Activated gamma-delta T cell treated with Interleukin-2 at 50 U/mL for 16 hours (primary cell): Measurements from ENCODE around the gene HS2ST1.

Experiments used
- DNase-seq: peaks from one replicate; pipeline ENCODE4 v3.0.0-alpha.2; 2020

The HS2ST1 gene

GRCh38 chr1:87144316-87144895, 230.0 kb downstream of the HS2ST1 start:
- no peak for DNase-seq

GRCh38 chr1:87144981-87145380, 230.5 kb downstream of the HS2ST1 start:
- no peak for DNase-seq

GRCh38 chr1:87146538-87146937, 232.1 kb downstream of the HS2ST1 start:
- no peak for DNase-seq

GRCh38 chr1:87146986-87147385, 232.6 kb downstream of the HS2ST1 start:
- DNase-seq: no peak

- DNase-seq: no peak
Measured at GRCh38 chr1:87147851-87148250, 233.4 kb downstream of the HS2ST1 start.

DNA sequence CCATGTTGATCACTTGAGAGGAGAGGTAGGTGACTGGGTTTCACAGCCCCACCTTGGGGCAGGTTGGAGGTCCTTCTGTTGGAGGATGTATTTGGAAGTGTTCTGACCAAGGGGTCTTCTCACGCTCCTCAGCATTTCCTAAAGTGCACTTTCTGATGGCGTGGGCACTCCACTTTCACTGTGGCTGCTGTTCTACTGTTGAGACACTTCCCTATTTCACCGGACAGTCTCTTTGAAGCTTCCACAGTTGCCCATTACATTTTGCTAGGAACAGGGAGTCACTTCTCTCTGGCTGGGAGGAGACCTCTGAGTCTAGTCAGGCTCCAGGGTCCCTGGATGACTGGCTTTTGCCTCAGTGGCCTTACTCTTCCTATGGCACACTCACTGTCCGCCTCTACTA, 234.2 kb downstream of the HS2ST1 start:
- no peak for DNase-seq

DNA sequence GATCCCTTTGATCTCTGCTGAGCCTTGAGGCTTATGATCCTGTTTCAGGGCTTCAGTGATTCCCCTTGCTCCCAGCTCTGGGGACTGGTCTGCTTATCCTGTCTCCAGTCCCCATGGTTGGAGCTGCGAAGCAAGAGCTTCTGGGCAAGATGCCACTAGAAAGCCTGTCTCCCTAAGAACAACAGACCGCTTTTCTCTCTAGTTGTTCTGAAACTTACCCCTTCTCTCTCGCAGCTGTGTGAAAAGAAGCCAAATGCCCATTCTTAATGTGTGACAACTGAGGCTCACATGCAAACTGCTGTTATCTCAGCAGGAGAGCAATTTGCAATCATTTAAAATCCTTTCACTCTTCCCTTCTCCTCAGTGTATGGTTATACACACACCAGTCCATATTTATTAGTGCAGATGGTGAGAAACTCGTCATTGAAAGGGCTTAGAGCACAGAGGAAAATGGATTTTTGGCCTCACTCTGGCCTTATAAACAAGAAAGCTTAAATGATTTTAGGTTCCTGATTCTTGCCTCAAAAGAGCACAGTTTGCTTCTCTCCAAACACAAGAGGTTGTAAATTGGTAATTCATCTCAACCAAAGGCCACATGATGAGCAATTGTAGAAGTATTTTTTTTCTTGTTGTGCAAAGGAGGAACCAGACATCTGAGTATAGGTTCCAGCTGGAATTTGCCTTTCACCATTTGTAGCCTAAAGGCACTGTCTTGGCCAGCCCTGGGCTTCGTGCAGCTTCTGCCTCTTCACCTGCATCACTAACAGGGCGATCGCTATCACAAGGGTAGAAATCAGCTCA, 235.0 kb downstream of the HS2ST1 start:
- no peak for DNase-seq

DNA sequence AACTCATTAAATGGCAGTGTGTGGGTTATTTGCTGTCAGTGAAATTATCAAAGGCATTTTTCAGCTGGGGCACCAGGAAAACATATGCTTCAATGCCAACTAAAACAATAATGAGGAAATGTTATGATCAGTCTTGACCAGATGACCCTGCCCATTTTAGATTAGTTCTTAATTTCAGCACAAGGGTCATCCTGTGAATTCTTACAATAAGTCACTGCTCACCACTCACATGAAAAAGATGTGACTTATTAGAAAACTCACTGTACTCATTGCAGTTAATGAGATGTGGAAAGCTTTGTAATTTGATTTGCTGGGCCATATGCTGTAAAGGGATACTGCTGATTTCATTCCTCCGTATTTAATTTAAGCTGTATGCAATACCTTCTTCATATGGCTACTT, 235.7 kb downstream of the HS2ST1 start:
- DNase-seq: no peak

- peak; percentile 9 for DNase-seq
Measured at GRCh38 chr1:87151500-87152421, 237.3 kb downstream of the HS2ST1 start.

- DNase-seq: no peak
Measured at GRCh38 chr1:87154384-87154783, 239.9 kb downstream of the HS2ST1 start.

- DNase-seq: no peak
Measured at GRCh38 chr1:87155170-87155569, 240.7 kb downstream of the HS2ST1 start.

- no peak for DNase-seq
Measured at GRCh38 chr1:87155648-87156047, 241.2 kb downstream of the HS2ST1 start.

DNA sequence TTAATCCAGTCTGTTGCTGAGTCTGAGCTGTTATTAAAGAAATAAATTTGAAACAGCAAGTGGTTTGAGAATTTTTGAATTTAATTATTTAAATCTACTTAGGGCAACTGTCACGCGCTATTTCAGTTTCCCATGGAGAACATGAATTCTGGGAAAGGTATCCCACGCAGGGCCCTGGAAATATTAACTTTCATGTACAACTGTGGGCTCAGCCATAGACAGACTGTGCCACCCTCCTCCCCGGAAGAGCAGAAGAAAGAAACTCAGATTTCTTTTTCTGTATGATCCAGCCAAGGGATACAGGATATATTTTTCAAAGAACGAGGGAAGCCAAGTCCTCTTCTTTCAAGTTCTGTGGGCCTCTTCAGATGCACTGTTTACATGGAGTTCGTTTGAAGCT, 241.7 kb downstream of the HS2ST1 start:
- DNase-seq: no peak

GRCh38 chr1:87159378-87159915, 245.0 kb downstream of the HS2ST1 start:
- DNase-seq: no peak
